ENCODE data around the gene AXL. TPM values are rescaled to one million over a fixed set of nuclear protein-coding genes. Genes with fewer than 3 reads are reported as not detected.
A peak's percentile ranks its signal among the peaks of the same experiment; 100 is the strongest.

The AXL gene
- total and polyA plus RNA-seq, 2 of the 8 experiments (the other 6 are each of a cell fraction or from before 2014, with no cell fraction given), result 35.3 to 51.0 TPM

DNA sequence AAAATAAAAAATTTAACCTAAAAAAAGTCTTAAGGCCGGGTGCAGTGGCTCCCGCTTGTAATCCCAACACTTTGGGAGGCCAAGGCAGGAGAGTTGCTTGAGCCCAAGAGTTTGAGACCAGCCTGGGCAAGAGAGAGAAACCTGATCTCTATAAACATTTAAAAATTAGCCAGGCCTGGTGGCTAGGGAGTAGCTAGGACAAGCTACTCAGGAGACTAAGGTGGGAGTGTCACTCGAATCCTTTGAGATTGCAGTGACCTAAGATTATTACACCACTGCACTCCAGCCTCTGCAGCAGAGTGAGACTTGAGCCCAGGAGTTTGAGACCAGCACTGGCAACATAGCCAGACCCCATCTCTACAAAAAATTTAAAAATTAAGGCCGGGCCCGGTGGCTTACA lies 92.0 kb downstream of the AXL start:
- Histone ChIP-seq H3K23ac (ENCODE audit: insufficient read length) (no peak overlapping the region), H2AK5ac (ENCODE audit: low read depth, low read length) (no peak overlapping the region), H3K27ac (ENCODE audit: low read depth, low read length) (no peak overlapping the region), H2AFZ (ENCODE audit: low read length) (no peak overlapping the region), H2BK5ac (ENCODE audit: low read depth, low read length) (no peak overlapping the region), H3K23me2 (ENCODE audit: low read depth, low read length) (peaks cover 7% of the 10 kb centered on the region), H3K14ac (ENCODE audit: insufficient read length) (no peak overlapping the region), H2BK120ac (replicated peaks; ENCODE audit: low read depth, low read length) (no peak overlapping the region), H2BK12ac (ENCODE audit: low read depth, low read length) (no peak overlapping the region), H3K9ac (replicated peaks in 1 of 4; ENCODE audit: extremely low read depth in 1 of 4, low read depth in 3 of 4, low read length in 3 of 4) (peak overlapping the region in 1 of 4 experiments; percentile 93; a peak in 1 of 7 replicates), H2BK15ac (ENCODE audit: low read length) (no peak overlapping the region), H3K18ac (ENCODE audit: extremely low read depth, low read length) (no peak overlapping the region), H3K36me3 (ENCODE audit: control insufficient read depth in 2 of 4, insufficient read depth in 4 of 4, low read length in 3 of 4) (peaks cover 7 to 21% (median 10%) of the 10 kb centered on the region in 4 experiments; a peak in 6 of 8 replicates), H3K79me1 (ENCODE audit: low read depth, low read length) (peaks cover 7% of the 10 kb centered on the region; the same call in 1 of the 2 replicates), H3K27me3 (replicated peaks in 1 of 4; ENCODE audit: control insufficient read depth in 3 of 4, extremely low read depth in 1 of 4, insufficient read depth in 3 of 4, low read length in 3 of 4) (no peaks in the 10 kb centered on the region), H3K4me1 (replicated peaks in 1 of 4; ENCODE audit: control insufficient read depth in 3 of 4, insufficient read depth in 4 of 4, low read length in 3 of 4) (peaks cover 0 to 10% (median under 1%) of the 10 kb centered on the region in 4 experiments; a peak in 3 of 7 replicates), H3K56ac (replicated peaks; ENCODE audit: insufficient read length, low read depth, low read length) (no peak overlapping the region), H4K8ac (ENCODE audit: extremely low read depth, insufficient read depth, low read length) (no peak overlapping the region), H4K5ac (ENCODE audit: insufficient read length, low read depth, low read length) (no peak overlapping the region), H3K9me3 (ENCODE audit: insufficient read depth in 2 of 2, low read depth in 1 of 2, low read length in 1 of 2) (no peaks in the 10 kb centered on the region), H4K91ac (replicated peaks; ENCODE audit: insufficient read length, low read length) (no peak overlapping the region), H3K4me3 (ENCODE audit: extremely low read depth in 1 of 4, insufficient read depth in 2 of 4, low read depth in 3 of 4, low read length in 4 of 4) (peak overlapping the region; percentile 62 to 91 (median 77); a peak in 7 of 8 replicates), H3K79me2 (ENCODE audit: control insufficient read depth in 1 of 2, insufficient read depth in 2 of 2, low read length in 2 of 2) (peaks cover 0 to 8% of the 10 kb centered on the region in 2 experiments; a peak in 2 of 4 replicates), H3K4ac (replicated peaks; ENCODE audit: insufficient read length, low read depth, low read length) (no peak overlapping the region), H4K20me1 (replicated peaks in 1 of 2; ENCODE audit: control insufficient read depth in 1 of 2, insufficient read depth in 2 of 2, low read length in 2 of 2) (peaks cover 0 to 5% of the 10 kb centered on the region in 2 experiments), H2BK20ac (ENCODE audit: low read length) (no peak overlapping the region), H3K4me2 (ENCODE audit: insufficient read depth in 1 of 2, low read depth in 2 of 2, low read length in 2 of 2) (peak overlapping the region; percentile 80 to 83)
- FAIRE-seq (no peak), DNase-seq (ENCODE audit: low read depth in 1 of 2, low spot score in 2 of 2) (no peak)
- POLR2A ChIA-PET (ENCODE audit: partially characterized antibody), result interaction anchor here (0.9 to 22.6 kb wide), 9 partner anchors 11 to 118 kb away, joined by 3 to 579 read pairs (median 3); partner anchors contain the start of genes AXL, CYP2S1 and HNRNPUL1
- CTCF ChIA-PET (ENCODE audit: partially characterized antibody), result interaction anchor here (2.1 kb wide), 1 partner anchor 11 kb away, joined by 15 read pairs; no protein-coding TSS in a partner anchor
- 86% methylated on average over 5 of the region's 5 CpGs; no CpG with 5 or more reads in 1 of the 2 experiments for WGBS, 2 experiments (ENCODE audit: extremely low coverage in 1 of 2, insufficient coverage in 1 of 2, insufficient read length in 1 of 2, insufficient replicate concordance in 2 of 2, low coverage in 1 of 2, low lambda C conversion rate in 2 of 2, missing lambda C conversion rate in 1 of 2)
- no peak for TF ChIP-seq KDM1A (IDR thresholded peaks at IDR 0.05; ENCODE audit: borderline replicate concordance, low read length)
- no peak for TF ChIP-seq RNF2 (IDR thresholded peaks at IDR 0.05; ENCODE audit: borderline replicate concordance, low read depth, low read length, missing control alignments, poor library complexity, severe bottlenecking)
- TF ChIP-seq HDAC2 (IDR thresholded peaks at IDR 0.05; ENCODE audit: borderline replicate concordance in 1 of 2, low read depth in 2 of 2, low read length in 2 of 2), result no peak
- TF ChIP-seq, protein P1, sequence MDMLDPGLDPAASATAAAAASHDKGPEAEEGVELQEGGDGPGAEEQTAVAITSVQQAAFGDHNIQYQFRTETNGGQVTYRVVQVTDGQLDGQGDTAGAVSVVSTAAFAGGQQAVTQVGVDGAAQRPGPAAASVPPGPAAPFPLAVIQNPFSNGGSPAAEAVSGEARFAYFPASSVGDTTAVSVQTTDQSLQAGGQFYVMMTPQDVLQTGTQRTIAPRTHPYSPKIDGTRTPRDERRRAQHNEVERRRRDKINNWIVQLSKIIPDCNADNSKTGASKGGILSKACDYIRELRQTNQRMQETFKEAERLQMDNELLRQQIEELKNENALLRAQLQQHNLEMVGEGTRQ (IDR thresholded peaks at IDR 0.05; ENCODE audit: low read length), result no peak
- TF ChIP-seq POLR2AphosphoS5 (IDR thresholded peaks at IDR 0.05; ENCODE audit: low read depth, low read length), result no peak

All from H1 (cell line).